ENCODE results near the gene KISS1. TPM values are rescaled to one million over a fixed set of nuclear protein-coding genes. Genes with fewer than 3 reads are reported as not detected.

Gene KISS1
- total and polyA plus RNA-seq, 8 donors: 0.69 to 5.2 (median 4.0) TPM; not detected in 4

GRCh38 chr1:204161609-204162493 is 34.4 kb downstream of the KISS1 start:
- Histone ChIP-seq H3K4me3 (no peak overlapping the region), H3K4me1 (no peaks in the 10 kb centered on the region), H3K27me3 (no peaks in the 10 kb centered on the region), H3K9me3 (no peaks in the 10 kb centered on the region), H3K36me3 (no peaks in the 10 kb centered on the region), H3K27ac (peak overlapping the region in 1 of 4 donors; percentile 7)
- ATAC-seq (peak in 2 of 4 donors; percentile 9 to 19), DNase-seq (peak in 1 of 6 donors; percentile 43), FAIRE-seq (no peak)
- 44 to 47% methylated on average over 14 of the region's 14 CpGs for WGBS, 2 donors
- no peak for TF ChIP-seq CTCF (IDR thresholded peaks at IDR 0.05)
- intact Hi-C loops (cut with DNase I): loop anchor here in 1 of 3 donors (5.0 kb wide), 1 partner anchor 45 kb away; no protein-coding TSS in a partner anchor

- Histone ChIP-seq H3K9me3 (no peaks in the 10 kb centered on the region), H3K27me3 (no peaks in the 10 kb centered on the region), H3K27ac (no peak overlapping the region), H3K36me3 (no peaks in the 10 kb centered on the region), H3K4me1 (no peaks in the 10 kb centered on the region), H3K4me3 (no peak overlapping the region)
- ATAC-seq (no peak), DNase-seq (no peak), FAIRE-seq (no peak)
- WGBS, 2 donors: 59 to 68% methylated on average over 6 of the region's 6 CpGs
- intact Hi-C loops (cut with DNase I): loop anchor here in 2 of 3 donors (5.0 kb wide), 2 partner anchors 199 to 209 kb away; partner anchors contain the start of gene PLEKHA6 (in 1 of the 2)
- TF ChIP-seq CTCF (IDR thresholded peaks at IDR 0.05): no peak
Measured at GRCh38 chr1:204157962-204158361, 38.3 kb downstream of the KISS1 start.

- no peak overlapping the region for H3K4me3 ChIP-seq
- DNase-seq (peak in 1 of 6 donors; percentile 43), ATAC-seq (no peak), FAIRE-seq (no peak)
- H3K36me3 ChIP-seq: no peaks in the 10 kb centered on the region
- no peak for TF ChIP-seq CTCF (IDR thresholded peaks at IDR 0.05)
- WGBS, 2 donors: 74 to 77% methylated on average over 10 of the region's 10 CpGs
- no peaks in the 10 kb centered on the region for H3K9me3 ChIP-seq
- no peaks in the 10 kb centered on the region for H3K27me3 ChIP-seq
- no peaks in the 10 kb centered on the region for H3K4me1 ChIP-seq
- no peak overlapping the region for H3K27ac ChIP-seq
- intact Hi-C loops (cut with DNase I): loop anchor here in 2 of 3 donors (5.0 kb wide), 2 partner anchors 201 to 211 kb away; partner anchors contain the start of gene PLEKHA6 (in 1 of the 2)
Measured at GRCh38 chr1:204155881-204156280, 40.4 kb downstream of the KISS1 start.

GRCh38 chr1:204154568-204155255 is 41.6 kb downstream of the KISS1 start:
- TF ChIP-seq CTCF (IDR thresholded peaks at IDR 0.05): no peak
- 87 to 88% methylated on average over 14 to 15 of the region's 15 CpGs for WGBS, 2 donors
- Histone ChIP-seq H3K36me3 (no peaks in the 10 kb centered on the region), H3K27ac (no peak overlapping the region), H3K9me3 (no peaks in the 10 kb centered on the region), H3K4me3 (no peak overlapping the region), H3K27me3 (no peaks in the 10 kb centered on the region), H3K4me1 (no peaks in the 10 kb centered on the region)
- intact Hi-C loops (cut with DNase I): loop anchor here in 2 of 3 donors (5.0 kb wide), 2 partner anchors 203 to 213 kb away; partner anchors contain the start of gene PLEKHA6 (in 1 of the 2)
- DNase-seq (no peak), FAIRE-seq (no peak), ATAC-seq (no peak)

Data from pancreas (tissue), 10 donors.